ENCODE data around the gene NEBL.

Gene NEBL

DNA sequence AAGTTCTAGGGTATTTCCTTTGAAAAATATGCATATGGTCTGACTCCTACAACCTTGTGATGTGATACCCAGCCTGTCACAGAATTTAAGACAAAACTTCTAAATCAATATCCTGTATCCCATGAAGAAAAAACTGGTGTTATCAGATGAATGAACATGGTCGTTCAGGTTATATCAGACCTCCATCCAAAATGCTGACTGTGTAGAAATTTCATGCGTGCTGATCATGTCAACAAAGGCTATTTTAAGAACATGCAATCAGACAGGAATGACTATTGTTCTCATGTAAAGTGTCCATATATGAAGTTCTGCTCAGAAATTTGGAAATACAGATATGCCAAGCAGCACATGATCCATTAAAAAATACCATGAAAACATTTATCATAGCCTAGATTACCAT is 62.3 kb downstream of the NEBL start:
- no peak for FAIRE-seq

DNA sequence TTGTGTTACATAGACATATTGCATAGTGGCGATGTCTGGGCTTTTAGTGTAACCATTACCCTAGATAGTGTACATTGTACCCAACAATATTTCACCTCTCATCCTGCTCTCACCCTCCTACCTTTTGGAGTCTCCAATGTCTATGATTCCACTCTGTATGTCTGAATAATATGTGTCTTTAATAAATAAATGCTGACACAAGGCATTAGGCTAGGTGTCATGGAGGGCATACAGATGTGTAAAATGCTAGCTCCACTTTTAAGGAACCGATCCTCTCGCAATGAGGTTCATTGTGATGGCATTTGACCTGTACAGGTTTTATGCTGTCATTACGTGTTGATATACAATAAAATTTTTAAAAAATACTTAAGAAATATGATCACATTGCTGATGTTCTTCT is 74.3 kb downstream of the NEBL start:
- FAIRE-seq, result no peak
- DNase-seq (ENCODE audit: insufficient read length, low spot score), result no peak
- TF ChIP-seq, protein P1, sequence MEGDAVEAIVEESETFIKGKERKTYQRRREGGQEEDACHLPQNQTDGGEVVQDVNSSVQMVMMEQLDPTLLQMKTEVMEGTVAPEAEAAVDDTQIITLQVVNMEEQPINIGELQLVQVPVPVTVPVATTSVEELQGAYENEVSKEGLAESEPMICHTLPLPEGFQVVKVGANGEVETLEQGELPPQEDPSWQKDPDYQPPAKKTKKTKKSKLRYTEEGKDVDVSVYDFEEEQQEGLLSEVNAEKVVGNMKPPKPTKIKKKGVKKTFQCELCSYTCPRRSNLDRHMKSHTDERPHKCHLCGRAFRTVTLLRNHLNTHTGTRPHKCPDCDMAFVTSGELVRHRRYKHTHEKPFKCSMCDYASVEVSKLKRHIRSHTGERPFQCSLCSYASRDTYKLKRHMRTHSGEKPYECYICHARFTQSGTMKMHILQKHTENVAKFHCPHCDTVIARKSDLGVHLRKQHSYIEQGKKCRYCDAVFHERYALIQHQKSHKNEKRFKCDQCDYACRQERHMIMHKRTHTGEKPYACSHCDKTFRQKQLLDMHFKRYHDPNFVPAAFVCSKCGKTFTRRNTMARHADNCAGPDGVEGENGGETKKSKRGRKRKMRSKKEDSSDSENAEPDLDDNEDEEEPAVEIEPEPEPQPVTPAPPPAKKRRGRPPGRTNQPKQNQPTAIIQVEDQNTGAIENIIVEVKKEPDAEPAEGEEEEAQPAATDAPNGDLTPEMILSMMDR (IDR thresholded peaks at IDR 0.05; ENCODE audit: insufficient read depth, missing control alignments), result no peak

More for the DNA sequence above, 62.3 kb downstream of the NEBL start:
- TF ChIP-seq, protein P1 (IDR thresholded peaks at IDR 0.05; ENCODE audit: insufficient read depth, missing control alignments), result no peak
- DNase-seq (ENCODE audit: insufficient read length, low spot score), result no peak

DNA sequence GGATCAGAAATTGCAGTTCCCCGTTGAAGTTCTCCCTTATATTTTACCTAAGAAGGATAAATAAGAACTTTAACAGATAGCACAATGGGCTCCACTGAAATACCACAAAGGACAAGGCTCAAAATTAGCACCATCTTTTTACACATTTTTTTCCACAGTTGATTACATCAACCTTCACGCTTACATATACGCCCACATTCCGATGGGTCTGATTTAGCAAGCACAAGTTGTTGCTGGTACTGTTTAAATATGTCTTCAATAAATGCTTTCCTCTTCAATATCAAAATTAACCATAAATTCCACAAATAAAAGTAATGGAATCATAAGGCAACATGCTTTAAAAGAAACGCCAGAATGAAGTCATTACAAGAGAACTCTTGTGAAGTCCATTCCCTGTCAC is 79.5 kb downstream of the NEBL start:
- TF ChIP-seq, protein P1 (IDR thresholded peaks at IDR 0.05; ENCODE audit: insufficient read depth, missing control alignments), result no peak
- no peak for FAIRE-seq
- no peak for DNase-seq (ENCODE audit: insufficient read length, low spot score)

DNA sequence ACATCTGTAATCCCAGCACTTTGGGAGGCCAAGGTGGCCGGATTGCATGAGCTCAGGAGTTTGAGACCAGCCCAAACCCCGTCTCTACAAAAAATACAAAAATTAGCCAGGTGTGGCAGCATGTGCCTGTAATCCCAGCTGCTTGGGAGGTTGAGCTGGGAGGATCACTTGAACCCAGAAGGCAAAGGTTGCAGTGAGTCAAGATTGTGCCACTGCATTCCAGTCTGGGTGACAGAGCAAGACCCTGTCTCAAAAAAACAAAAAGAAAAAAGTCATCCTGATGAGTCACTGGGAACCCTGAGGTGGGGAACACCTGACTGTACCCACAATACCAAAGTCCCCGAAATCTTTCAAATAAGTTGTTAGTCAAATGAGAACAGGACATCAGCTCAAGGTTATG is 80.0 kb downstream of the NEBL start:
- TF ChIP-seq, protein P1 (IDR thresholded peaks at IDR 0.05; ENCODE audit: insufficient read depth, missing control alignments), result no peak
- no peak for DNase-seq (ENCODE audit: insufficient read length, low spot score)
- no peak for FAIRE-seq

DNA sequence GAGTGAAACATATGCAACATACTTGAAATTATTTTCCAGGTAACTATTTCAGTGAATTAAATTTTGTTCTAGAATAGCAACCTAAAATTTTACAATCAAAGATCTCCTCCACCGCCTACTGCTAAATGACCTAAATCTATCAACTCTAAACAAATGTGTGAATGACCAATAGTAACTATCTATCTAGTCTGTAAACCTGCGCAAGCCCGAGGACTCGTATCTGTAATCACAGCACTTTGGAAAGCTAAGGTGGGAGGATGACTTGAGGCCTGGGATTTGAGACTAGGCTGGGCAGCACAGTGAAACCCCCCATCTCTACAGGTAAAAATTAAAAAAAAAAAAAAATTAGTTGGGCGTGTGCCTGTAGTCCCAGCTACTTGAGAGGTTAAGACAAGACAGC is 83.0 kb downstream of the NEBL start:
- FAIRE-seq, result no peak
- TF ChIP-seq, protein P1 (IDR thresholded peaks at IDR 0.05; ENCODE audit: insufficient read depth, missing control alignments), result no peak
- no peak for DNase-seq (ENCODE audit: insufficient read length, low spot score)

DNA sequence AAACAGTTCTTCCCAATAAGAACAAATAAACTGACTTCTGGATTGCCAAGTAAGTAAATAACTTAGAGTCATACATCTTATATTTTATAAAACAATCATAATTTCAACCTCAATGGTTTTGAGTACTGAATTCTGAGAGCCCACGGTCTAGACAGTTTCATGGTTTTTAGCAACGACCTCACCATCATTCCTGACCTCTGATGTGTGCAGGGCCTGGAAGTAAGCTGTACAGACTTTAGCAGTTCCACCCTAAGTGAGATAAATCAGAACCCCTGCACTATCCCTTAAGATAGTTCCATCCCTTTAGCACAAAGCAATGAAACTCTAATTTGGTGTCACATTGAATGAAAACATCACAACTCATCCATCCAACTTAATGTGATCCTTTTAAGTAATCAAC is 86.0 kb downstream of the NEBL start:
- TF ChIP-seq, protein P1 (IDR thresholded peaks at IDR 0.05; ENCODE audit: insufficient read depth, missing control alignments), result no peak
- DNase-seq (ENCODE audit: insufficient read length, low spot score) (no peak), FAIRE-seq (no peak)

DNA sequence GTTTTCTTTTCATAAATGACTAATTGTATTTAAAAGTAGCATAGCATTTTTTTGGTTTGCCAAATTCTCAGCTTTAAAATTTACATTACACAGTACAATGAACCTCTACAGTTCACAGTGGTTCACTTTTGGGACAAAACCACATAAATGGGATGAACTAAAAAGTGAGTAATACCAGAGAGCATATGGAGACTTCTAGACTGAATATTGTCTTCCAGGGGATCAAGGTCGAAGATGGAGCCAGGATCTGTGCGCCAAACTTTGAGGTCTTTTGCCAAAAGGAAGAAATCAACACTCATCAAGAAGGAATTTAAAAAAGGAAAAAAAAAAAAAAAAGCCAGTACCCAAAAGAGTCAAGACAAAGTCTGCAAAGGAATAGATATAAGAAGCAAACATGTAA is 87.5 kb downstream of the NEBL start:
- FAIRE-seq (no peak), DNase-seq (ENCODE audit: insufficient read length, low spot score) (no peak)

More for the DNA sequence above, 87.5 kb downstream of the NEBL start:
- TF ChIP-seq, protein P1 (IDR thresholded peaks at IDR 0.05; ENCODE audit: insufficient read depth, missing control alignments), result no peak

Measured in D721Med (cell line).